ENCODE results near the gene MDP1.

DNA sequence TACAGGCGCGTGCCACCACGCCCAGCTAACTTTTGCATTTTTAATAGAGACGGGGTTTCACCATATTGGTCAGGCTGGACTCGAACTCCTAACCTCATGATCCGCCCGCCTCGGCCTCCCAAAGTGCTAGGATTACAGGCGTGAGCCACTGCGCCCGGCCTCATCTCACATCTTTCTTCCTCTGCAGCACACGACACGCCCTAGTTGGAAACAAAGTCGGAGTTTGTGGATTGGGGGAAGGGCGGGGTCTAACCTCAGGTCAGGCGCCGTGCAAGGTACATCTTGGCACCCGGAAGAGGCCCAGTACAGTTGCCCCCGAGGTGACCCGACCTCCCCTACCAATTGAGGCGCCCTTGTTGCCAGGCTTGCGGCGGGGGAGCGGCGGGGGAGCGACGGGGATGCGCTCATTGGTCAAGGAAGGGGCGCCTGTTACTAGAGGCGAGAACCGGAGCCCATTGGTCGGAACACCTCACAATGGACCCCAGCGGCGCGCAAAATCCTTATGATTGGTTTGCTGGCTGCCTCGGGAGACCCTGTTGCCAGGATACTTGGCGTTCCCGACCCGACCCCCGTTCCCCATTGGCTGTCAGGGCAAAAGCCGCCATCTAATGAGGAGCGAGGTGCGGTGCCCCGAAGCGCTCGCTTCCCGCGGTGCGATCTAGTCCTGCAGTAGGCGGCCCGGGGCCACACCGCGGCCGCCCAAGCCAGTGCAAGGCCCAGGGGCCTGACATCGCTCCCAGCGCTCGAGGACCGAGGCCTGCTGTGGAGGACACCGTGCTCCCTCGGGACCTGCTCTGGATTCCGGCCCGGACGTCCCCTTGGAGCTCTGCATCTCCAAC lies 44.2 kb downstream of the MDP1 start, which contains the start of gene REC8:
- TF ChIP-seq, protein P1, sequence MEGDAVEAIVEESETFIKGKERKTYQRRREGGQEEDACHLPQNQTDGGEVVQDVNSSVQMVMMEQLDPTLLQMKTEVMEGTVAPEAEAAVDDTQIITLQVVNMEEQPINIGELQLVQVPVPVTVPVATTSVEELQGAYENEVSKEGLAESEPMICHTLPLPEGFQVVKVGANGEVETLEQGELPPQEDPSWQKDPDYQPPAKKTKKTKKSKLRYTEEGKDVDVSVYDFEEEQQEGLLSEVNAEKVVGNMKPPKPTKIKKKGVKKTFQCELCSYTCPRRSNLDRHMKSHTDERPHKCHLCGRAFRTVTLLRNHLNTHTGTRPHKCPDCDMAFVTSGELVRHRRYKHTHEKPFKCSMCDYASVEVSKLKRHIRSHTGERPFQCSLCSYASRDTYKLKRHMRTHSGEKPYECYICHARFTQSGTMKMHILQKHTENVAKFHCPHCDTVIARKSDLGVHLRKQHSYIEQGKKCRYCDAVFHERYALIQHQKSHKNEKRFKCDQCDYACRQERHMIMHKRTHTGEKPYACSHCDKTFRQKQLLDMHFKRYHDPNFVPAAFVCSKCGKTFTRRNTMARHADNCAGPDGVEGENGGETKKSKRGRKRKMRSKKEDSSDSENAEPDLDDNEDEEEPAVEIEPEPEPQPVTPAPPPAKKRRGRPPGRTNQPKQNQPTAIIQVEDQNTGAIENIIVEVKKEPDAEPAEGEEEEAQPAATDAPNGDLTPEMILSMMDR (IDR thresholded peaks at IDR 0.05 in 4 of 5, conservative IDR thresholded peaks at IDR 0.05 in 1 of 5) = no peak
- no peak for TF ChIP-seq POLR2A (IDR thresholded peaks at IDR 0.05)

All from gastrocnemius medialis (tissue), 4 donors.